ENCODE measurements around the gene PPIE. TPM values are rescaled to one million over a fixed set of nuclear protein-coding genes. Genes with fewer than 3 reads are reported as not detected.

The PPIE gene
- total and polyA plus RNA-seq, 2 of the 4 experiments (the other 2 are of a cell fraction) = 40.9 to 68.1 TPM

DNA sequence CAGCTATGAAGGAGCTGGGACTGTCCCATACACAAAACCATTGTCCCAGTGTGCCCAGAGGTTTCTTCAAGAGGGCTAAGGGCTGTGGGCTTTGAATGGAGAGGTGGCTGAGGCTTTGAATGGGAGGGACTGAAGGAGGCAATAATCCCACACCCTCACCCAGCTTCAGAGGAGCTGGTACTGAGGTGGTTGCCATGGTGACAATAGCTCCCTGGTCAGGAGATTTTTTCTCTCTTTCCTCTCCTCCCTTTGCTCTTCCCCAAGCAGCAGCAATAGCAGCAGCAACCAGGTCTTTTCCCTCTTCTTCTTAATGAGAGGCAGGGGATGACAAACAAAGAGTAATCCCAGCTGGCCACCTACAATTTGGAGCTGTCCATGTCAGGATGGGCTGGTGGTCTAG lies 49.0 kb upstream of the PPIE start:
- no peak overlapping the region for H2BK15ac ChIP-seq (ENCODE audit: low read depth, low read length)
- no peak overlapping the region for H3K4me3 ChIP-seq (ENCODE audit: insufficient read depth, low read depth, low read length)
- H3K18ac ChIP-seq (ENCODE audit: low read depth, low read length) = no peak overlapping the region
- ATAC-seq (ENCODE audit: low read depth) (no peak), DNase-seq (no peak)
- no peak overlapping the region for H4K8ac ChIP-seq (ENCODE audit: low read depth in 2 of 2, low read length in 2 of 2)
- H3K79me1 ChIP-seq (ENCODE audit: low read depth in 1 of 2, low read length in 2 of 2) = no peaks in the 10 kb centered on the region
- ChIA-PET POLR2A (ENCODE audit: unreplicated experiment) (no interaction called here), CTCF (interaction anchor here (0.6 kb wide), 1 partner anchor 13 kb away, joined by 3 read pairs; no protein-coding TSS in a partner anchor)
- H3K4ac ChIP-seq (ENCODE audit: low read depth, low read length) = no peak overlapping the region
- no peak overlapping the region for H3K27ac ChIP-seq (ENCODE audit: insufficient read depth, low read length)
- no peak overlapping the region for H2BK120ac ChIP-seq (ENCODE audit: low read depth, low read length)
- no peak overlapping the region for H3K9ac ChIP-seq (ENCODE audit: low read depth, low read length)
- H3K4me1 ChIP-seq (ENCODE audit: control insufficient read depth, insufficient read depth, low read length) = no peaks in the 10 kb centered on the region; the same call in 1 of the 2 replicates
- H3K9me3 ChIP-seq (ENCODE audit: control insufficient read depth, insufficient read depth, low read length) = peaks cover 2% of the 10 kb centered on the region; the same call in 1 of the 2 replicates
- H2AK5ac ChIP-seq (ENCODE audit: low read depth, low read length) = no peak overlapping the region
- no peak for TF ChIP-seq FOS (IDR thresholded peaks at IDR 0.05; ENCODE audit: low read depth, low read length)
- H3K4me2 ChIP-seq (ENCODE audit: low read depth, low read length) = no peak overlapping the region
- no peak overlapping the region for H2BK20ac ChIP-seq (ENCODE audit: low read depth, low read length)
- no peak overlapping the region for H3K56ac ChIP-seq (ENCODE audit: extremely low read depth, insufficient read depth, low read length)
- no TSS peak for BruUV-seq (replicated peaks)
- H4K20me1 ChIP-seq (ENCODE audit: insufficient read depth, low read length) = no peaks in the 10 kb centered on the region; the same call in 1 of the 2 replicates
- in situ Hi-C loops (cut with MboI; ENCODE audit: low sequenced_read_pairs) (no loop called here), dilution Hi-C loops (cut with HindIII; ENCODE audit: low sequenced_read_pairs, unreplicated experiment) (no loop called here), intact Hi-C loops (cut with micrococcal nuclease) (no loop called here)
- no peak overlapping the region for H4K91ac ChIP-seq (ENCODE audit: insufficient read depth, low read depth, low read length)
- H3K23ac ChIP-seq (ENCODE audit: low read depth, low read length) = no peak overlapping the region
- H4K5ac ChIP-seq (ENCODE audit: low read depth, low read length) = no peak overlapping the region
- H2AFZ ChIP-seq (replicated peaks; ENCODE audit: low read length, poor library complexity) = no peak overlapping the region
- H3K9me1 ChIP-seq (ENCODE audit: insufficient read depth, low read length) = no peaks in the 10 kb centered on the region
- peaks cover 88% of the 10 kb centered on the region for H3K27me3 ChIP-seq (ENCODE audit: control insufficient read depth, insufficient read depth, low read length)
- H2AK9ac ChIP-seq (replicated peaks; ENCODE audit: low read depth, low read length, poor library complexity) = no peak overlapping the region
- H2BK5ac ChIP-seq (ENCODE audit: low read depth, low read length, poor library complexity, severe bottlenecking) = no peak overlapping the region
- H3K14ac ChIP-seq (replicated peaks; ENCODE audit: low read depth, low read length) = no peak overlapping the region
- H3K36me3 ChIP-seq (ENCODE audit: control insufficient read depth, insufficient read depth, low read length) = no peaks in the 10 kb centered on the region

Data from IMR-90 (cell line).